Effector memory CD4-positive, alpha-beta T cell (primary cell): ENCODE results near the gene SMIM45.

ENCODE experiments used
- DNase-seq, 3 donors: peaks; one replicate each; pipeline ENCODE4 v3.0.0-alpha.2; 2020
- H3K27ac ChIP-seq: 2 replicates; pipeline ENCODE4 v1.7.0; 2013; ENCODE audit warnings: mild to moderate bottlenecking, low read length, moderate library complexity; ENCODE audit not compliant: insufficient read depth, poor library complexity, severe bottlenecking
- H3K27me3 ChIP-seq: replicated peaks from 2 replicates; pipeline ENCODE4 v1.7.0; 2013; ENCODE audit warnings: mild to moderate bottlenecking, low read length; ENCODE audit not compliant: insufficient read depth, control insufficient read depth, poor library complexity, severe bottlenecking
- H3K36me3 ChIP-seq: 2 replicates; pipeline ENCODE4 v1.7.0; 2013; ENCODE audit warnings: mild to moderate bottlenecking, low read length, moderate library complexity; ENCODE audit not compliant: control insufficient read depth, insufficient read depth
- H3K4me1 ChIP-seq: 2 replicates; pipeline ENCODE4 v1.7.0; 2013; ENCODE audit warnings: low read length, mild to moderate bottlenecking; ENCODE audit not compliant: control insufficient read depth, insufficient read depth, poor library complexity, severe bottlenecking
- H3K4me3 ChIP-seq: 2 replicates; pipeline ENCODE4 v1.7.0; 2013; ENCODE audit warnings: low read length, low read depth, mild to moderate bottlenecking; ENCODE audit not compliant: insufficient read depth, poor library complexity, severe bottlenecking
- H3K9me3 ChIP-seq: 2 replicates; pipeline ENCODE4 v1.7.0; 2013; ENCODE audit warnings: mild to moderate bottlenecking, low read length, moderate library complexity; ENCODE audit not compliant: control insufficient read depth

The SMIM45 gene

DNA sequence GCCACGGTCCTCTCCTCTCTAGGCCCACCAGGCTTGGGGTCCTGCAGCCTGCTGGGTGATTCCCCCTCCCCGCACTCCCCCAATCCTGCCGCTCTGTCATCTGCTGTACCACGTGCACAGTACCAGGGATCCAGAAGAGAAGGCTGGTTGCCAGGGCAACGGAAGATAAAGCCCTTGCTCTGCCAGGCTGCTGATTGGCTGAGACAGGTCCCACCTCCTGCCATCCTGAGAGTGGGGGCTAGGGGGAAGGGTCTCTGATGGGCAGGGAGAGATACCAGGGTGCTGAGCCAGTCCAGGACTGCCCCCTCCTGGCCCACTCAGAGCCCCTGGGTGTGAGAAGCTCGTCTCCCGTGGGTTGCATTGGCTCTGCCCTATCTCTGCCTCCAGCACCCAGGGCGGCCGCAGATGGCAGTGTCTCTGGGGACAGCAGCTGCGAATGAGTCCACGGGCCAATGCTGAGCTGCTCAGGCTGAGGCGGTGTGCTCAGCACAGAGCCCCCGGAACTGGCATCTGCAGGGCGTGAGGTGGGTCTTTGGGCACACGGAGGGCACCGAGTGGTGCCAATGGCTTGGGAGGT lies at the start of gene SMIM45:
Gene SMIM45, plus strand, starts transcription at position 253 of the 577 bp plus-strand sequence.
- H3K9me3 ChIP-seq: no peaks in the 10 kb centered on the region
- no peak for DNase-seq
- no peaks in the 10 kb centered on the region for H3K36me3 ChIP-seq
- H3K4me1 ChIP-seq: peaks cover 6% of the 10 kb centered on the region
- no peak within 1 kb of the TSS for H3K27ac ChIP-seq
- H3K4me3 ChIP-seq: no peak within 1 kb of the TSS
- H3K27me3 ChIP-seq: no peaks in the 10 kb centered on the region

DNA sequence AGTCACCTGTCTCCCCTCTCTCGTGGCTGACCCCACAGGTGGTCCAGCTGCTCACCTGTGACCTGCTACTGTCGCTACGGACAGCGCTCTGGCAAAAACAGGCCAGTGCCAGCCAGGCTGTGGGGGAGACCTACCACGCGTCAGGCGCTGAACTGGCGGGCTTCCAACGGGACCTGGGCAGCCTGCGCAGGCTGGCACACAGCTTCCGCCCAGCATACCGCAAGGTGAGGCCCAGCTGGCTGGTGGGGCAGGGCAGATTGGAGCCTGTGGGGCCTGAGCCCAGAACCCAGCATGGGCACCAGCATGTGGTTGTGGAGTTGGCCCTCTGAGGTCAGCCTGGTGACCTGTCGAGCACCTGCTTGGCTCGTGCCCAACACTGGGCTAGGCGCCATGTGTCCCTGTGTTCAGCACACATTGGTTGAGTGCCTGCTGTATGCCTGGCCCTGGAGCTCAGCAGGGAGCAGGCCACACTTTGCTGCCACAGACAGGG lies 49.0 kb upstream of the SMIM45 start:
- DNase-seq: no peak

GRCh38 chr22:41904450-41905410 lies 47.2 kb upstream of the SMIM45 start:
- H3K9me3 ChIP-seq: no peaks in the 10 kb centered on the region
- DNase-seq: no peak
- no peak overlapping the region for H3K27ac ChIP-seq
- H3K36me3 ChIP-seq: peaks cover 22% of the 10 kb centered on the region
- H3K4me3 ChIP-seq: no peak overlapping the region
- H3K27me3 ChIP-seq: peaks cover 8% of the 10 kb centered on the region
- peaks cover 21% of the 10 kb centered on the region for H3K4me1 ChIP-seq

More for the DNA sequence above, 49.0 kb upstream of the SMIM45 start:
- Histone ChIP-seq H3K4me3 (no peak overlapping the region), H3K4me1 (peaks cover 4% of the 10 kb centered on the region), H3K9me3 (no peaks in the 10 kb centered on the region), H3K27me3 (no peaks in the 10 kb centered on the region), H3K27ac (no peak overlapping the region), H3K36me3 (peaks cover 38% of the 10 kb centered on the region)

DNA sequence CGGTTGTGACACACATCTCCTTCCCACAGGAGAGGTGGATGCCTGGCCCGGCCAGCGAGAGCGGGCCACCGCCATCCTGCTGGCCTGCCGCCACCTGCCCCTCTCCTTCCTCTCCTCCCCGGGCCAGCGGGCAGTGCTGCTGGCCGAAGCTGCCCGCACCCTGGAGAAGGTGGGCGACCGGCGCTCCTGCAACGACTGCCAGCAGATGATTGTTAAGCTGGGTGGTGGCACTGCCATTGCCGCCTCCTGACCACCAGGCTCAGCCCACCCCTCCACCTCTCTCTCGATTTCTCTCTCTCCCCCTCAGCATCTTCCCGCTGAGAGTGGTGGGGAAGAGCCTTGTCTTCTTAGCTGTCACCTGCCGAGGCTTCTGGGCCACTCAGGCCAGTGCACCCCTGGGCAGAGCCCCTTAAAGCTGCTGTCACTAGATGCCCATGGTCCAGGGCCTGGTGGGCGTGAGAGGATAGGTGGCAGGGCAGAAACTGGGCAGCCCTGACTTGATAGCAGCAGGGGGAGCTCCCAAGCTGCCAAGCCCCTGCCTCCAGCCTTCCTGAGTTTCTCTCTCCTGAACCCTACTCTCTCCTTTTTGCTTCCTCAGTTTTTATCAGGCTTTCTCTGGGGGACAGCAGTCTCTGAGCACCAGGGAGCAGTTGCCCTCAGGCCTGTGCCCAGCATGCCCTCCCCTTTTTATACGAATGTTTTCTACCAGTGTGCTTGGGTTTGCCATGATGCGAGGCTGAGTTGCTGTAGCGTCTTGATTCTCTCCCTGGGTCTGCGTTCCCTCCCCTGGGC lies 46.3 kb upstream of the SMIM45 start:
- Histone ChIP-seq H3K4me1 (peaks cover 26% of the 10 kb centered on the region), H3K27ac (no peak overlapping the region), H3K36me3 (peaks cover 13% of the 10 kb centered on the region), H3K4me3 (no peak overlapping the region), H3K27me3 (peaks cover 17% of the 10 kb centered on the region), H3K9me3 (no peaks in the 10 kb centered on the region)
- DNase-seq: no peak

GRCh38 chr22:41906822-41907221 lies 45.1 kb upstream of the SMIM45 start:
- peaks cover 29% of the 10 kb centered on the region for H3K27me3 ChIP-seq
- no peaks in the 10 kb centered on the region for H3K9me3 ChIP-seq
- peaks cover 34% of the 10 kb centered on the region for H3K4me1 ChIP-seq
- no peak for DNase-seq
- H3K36me3 ChIP-seq: peaks cover 9% of the 10 kb centered on the region
- H3K4me3 ChIP-seq: no peak overlapping the region
- no peak overlapping the region for H3K27ac ChIP-seq

DNA sequence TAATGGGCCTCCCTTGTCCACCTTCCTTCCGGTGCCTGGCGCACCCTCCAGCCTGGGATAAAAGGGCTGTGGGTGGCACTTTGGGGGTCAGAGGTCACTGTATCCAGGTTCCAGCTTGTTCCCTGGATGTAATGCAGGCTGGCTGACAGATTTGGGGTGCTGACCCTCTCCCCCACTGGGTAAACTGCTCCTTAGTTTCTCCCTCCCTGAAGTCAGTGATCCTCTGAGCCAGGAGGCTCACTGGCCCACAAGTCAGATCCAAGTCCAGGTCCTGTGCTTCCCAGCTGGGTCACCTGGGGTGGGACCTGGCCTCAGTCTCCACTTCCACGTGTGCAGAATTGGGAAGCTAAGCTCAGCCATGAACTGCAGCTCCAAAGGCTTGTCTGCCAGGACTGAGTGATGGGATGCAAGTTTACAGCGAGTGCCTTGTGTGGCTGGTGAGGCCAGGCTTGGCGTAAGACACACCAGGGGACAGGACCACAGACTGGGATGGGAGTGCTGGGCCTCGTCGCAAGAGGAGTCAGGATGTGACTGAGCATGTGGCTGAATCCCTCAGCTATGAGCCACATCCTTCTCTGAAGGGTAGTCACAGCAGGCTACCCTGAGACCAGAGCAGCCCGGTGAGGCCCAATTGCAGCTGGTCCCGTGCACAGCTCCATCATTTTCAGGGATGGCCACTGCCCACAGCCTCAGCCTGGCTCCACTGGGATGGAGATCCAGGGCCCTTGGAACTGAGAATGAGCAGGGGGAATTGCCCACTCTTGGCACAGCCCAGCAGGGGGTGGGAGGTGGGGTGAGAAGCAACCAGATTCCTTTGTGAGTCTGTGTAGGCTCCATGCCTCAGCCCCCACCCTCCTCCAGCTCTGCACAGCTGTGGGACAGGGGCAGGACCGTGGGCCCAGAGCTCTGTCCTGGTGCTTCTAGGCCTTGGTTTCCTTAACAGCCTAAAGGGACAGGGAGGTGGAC lies 44.2 kb upstream of the SMIM45 start:
- peak overlapping the region; percentile 22 for H3K4me3 ChIP-seq
- peaks cover 38% of the 10 kb centered on the region for H3K27me3 ChIP-seq
- H3K36me3 ChIP-seq: peaks cover 6% of the 10 kb centered on the region
- peaks cover 34% of the 10 kb centered on the region for H3K4me1 ChIP-seq
- DNase-seq: no peak
- no peaks in the 10 kb centered on the region for H3K9me3 ChIP-seq
- no peak overlapping the region for H3K27ac ChIP-seq

DNA sequence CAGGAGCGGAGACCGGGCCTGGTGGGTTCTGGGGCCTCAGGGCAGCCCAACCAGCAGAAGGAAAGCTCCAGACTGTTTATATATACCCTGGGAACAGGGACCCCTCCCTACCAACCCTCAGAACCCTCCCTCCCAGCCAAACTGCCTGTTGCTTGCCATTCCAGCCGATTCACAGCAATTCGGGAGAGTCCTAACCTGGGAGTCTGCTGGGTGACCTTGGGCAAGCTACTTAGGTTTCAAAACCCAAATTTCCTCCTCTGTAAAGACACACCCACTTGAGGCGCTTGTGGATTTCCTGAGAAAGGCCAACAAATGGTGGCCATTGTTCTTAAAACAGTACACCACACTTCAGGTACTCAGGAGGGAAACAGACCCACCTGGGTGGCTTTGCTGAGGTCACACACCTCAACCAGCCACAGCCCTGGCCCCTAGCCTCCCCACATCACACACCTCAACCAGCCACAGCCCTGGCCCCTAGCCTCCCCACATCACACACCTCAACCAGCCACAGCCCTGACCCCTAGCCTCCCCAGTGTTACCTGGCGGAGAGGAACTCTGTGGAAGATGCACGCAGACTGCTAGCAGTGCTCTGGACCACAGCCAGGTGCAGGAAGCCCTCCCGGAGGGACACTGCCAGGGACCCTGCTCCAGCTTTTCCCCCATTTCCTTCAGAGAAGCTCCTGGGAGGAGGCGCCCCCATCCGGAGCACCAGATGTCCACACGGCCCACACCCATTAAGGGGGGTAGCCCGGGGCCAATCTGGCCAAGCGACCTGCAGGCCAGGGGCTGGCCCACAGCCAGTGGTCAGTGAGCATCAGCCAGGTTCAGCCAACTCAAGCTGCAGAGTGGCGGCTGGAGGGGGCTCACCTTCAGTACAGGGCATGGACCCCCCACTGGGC lies 43.3 kb upstream of the SMIM45 start:
- no peak overlapping the region for H3K27ac ChIP-seq
- peaks cover 6% of the 10 kb centered on the region for H3K36me3 ChIP-seq
- H3K4me3 ChIP-seq: peak overlapping the region; percentile 22
- H3K4me1 ChIP-seq: peaks cover 34% of the 10 kb centered on the region
- H3K27me3 ChIP-seq: peaks cover 47% of the 10 kb centered on the region
- DNase-seq: no peak
- no peaks in the 10 kb centered on the region for H3K9me3 ChIP-seq

GRCh38 chr22:41909310-41910049 lies 42.5 kb upstream of the SMIM45 start:
- Histone ChIP-seq H3K4me3 (no peak overlapping the region), H3K9me3 (no peaks in the 10 kb centered on the region), H3K4me1 (peaks cover 40% of the 10 kb centered on the region), H3K27ac (no peak overlapping the region), H3K27me3 (peaks cover 47% of the 10 kb centered on the region), H3K36me3 (peaks cover 6% of the 10 kb centered on the region)
- DNase-seq: no peak
